Endodermal cell (in vitro differentiated cells): ENCODE data around the gene SLC26A6. TPM values are rescaled to one million over a fixed set of nuclear protein-coding genes. Genes with fewer than 3 reads are reported as not detected.

Experiments
- DNase-seq: peaks from one replicate; pipeline ENCODE4 v3.0.0-alpha.2; 2017
- H3K27ac ChIP-seq: 2 replicates; pipeline ENCODE4 v1.5.1; 2013; ENCODE audit warnings: mild to moderate bottlenecking, low read depth, low read length, moderate library complexity
- H3K27me3 ChIP-seq: 2 replicates; pipeline ENCODE4 v1.6.1; 2013; ENCODE audit warnings: mild to moderate bottlenecking, low read length, moderate library complexity; ENCODE audit not compliant: insufficient read depth, control insufficient read depth, poor library complexity, severe bottlenecking
- H3K36me3 ChIP-seq: 2 replicates; pipeline ENCODE4 v1.7.0; 2013; ENCODE audit warnings: mild to moderate bottlenecking, low read length, moderate library complexity; ENCODE audit not compliant: control insufficient read depth, insufficient read depth
- H3K4me1 ChIP-seq: one replicate; pipeline ENCODE4 v1.7.0; 2013; ENCODE audit warnings: low read length; ENCODE audit not compliant: control insufficient read depth, insufficient read depth
- H3K4me3 ChIP-seq: 2 replicates; pipeline ENCODE4 v1.5.1; 2013; ENCODE audit warnings: mild to moderate bottlenecking, low read length, moderate library complexity
- H3K9ac ChIP-seq: 2 replicates; pipeline ENCODE4 v1.6.1; 2013; ENCODE audit warnings: mild to moderate bottlenecking, low read length, moderate library complexity; ENCODE audit not compliant: poor library complexity, severe bottlenecking; ENCODE audit errors: extremely low read depth
- H3K9me3 ChIP-seq: 2 replicates; pipeline ENCODE4 v1.6.1; 2013; ENCODE audit warnings: mild to moderate bottlenecking, low read length, moderate library complexity; ENCODE audit not compliant: control insufficient read depth
- H3K27ac Mint-ChIP-seq: 2 replicates; pipeline ENCODE4 v1.8.0; 2020; ENCODE audit warnings: mixed read lengths
- H3K27me3 Mint-ChIP-seq: 2 replicates; pipeline ENCODE4 v1.8.0; 2021; ENCODE audit warnings: mild to moderate bottlenecking, mixed read lengths; ENCODE audit not compliant: insufficient read depth
- H3K36me3 Mint-ChIP-seq: 2 replicates; pipeline ENCODE4 v1.8.0; 2020; ENCODE audit warnings: low read depth, mixed read lengths
- H3K4me1 Mint-ChIP-seq: 2 replicates; pipeline ENCODE4 v1.8.0; 2020; ENCODE audit warnings: mixed read lengths
- H3K4me3 Mint-ChIP-seq: 2 replicates; pipeline ENCODE4 v1.8.0; 2020; ENCODE audit warnings: mild to moderate bottlenecking, moderate library complexity, mixed read lengths
- H3K9me3 Mint-ChIP-seq: 2 replicates; pipeline ENCODE4 v1.8.0; 2020; ENCODE audit warnings: mild to moderate bottlenecking, mixed read lengths
- WGBS, 2 experiments: methylation state at CpG; one replicate each; pipeline versions ENCODE4 v1.1.5 to v1.1.7; 2013; ENCODE audit warnings: missing lambda C conversion rate in 2 of 2, mixed read lengths in 1 of 2; ENCODE audit not compliant: insufficient coverage in 1 of 2, insufficient read length in 1 of 2; 5-methylcytosine and 5-hydroxymethylcytosine counted together
- total RNA-seq, 2 donors: library from RNA; stranded (reverse); fragmentation: NEBNext Ultra II Directional in 1 of 2; extraction: Animal tissue kit (Norgen Biotek cat#: 25700) in 1 of 2; gene quantifications; 2 replicates in 1 of 2; 3 replicates in 1 of 2; pipeline ENCODE4 v1.2.1, GENCODE V29; 2021
- TF ChIP-seq, protein P1 (sequence below): fragments of 200-600 bp; sonication (generic); conservative IDR thresholded peaks from 2 replicates; pipeline ENCODE4 v1.5.0; 2021; ENCODE audit warnings: antibody characterized with exemption, mild to moderate bottlenecking

Gene SLC26A6
- total RNA-seq, 2 donors from 2014 or later: 65.1 to 75.6 TPM

DNA sequence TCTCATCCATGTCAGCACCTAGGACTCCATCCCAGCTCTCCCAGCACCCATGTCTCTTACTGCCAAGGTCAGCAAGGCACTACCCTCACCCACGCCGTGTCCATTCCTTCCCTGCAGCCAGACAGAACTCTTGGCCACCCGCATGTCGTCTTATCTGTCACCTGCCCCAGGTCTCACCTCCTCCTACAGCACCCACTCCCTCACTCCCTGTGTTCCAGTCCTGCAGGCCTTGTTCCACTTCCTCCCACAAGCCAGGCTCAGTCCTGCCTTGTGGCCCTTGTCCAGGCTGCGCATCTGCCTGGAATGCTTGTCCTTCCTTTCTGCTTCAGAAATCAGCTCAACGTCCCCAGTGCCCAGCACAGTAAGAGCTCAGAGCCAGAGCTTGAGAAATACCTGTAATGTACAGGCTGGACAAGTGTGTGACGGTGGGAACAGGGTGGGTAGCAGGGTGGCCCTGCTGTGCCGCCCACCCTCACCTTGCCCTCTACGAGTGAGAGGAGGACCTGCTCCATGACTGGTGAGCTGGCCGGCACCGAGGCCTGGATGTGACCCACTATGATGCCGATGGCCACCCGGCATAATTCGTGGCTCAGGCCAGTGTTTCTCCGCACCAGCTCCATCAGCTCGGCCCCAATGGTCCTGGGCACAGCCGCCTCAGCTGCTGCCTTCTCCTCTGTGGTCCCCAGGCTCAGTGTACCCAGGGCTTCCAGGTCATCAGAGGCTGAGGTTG lies 45.7 kb upstream of the SLC26A6 start:
- no peak overlapping the region for H3K9ac ChIP-seq
- no peaks in the 10 kb centered on the region for H3K9me3 Mint-ChIP-seq
- WGBS, 2 experiments: 96% methylated on average over 11 to 17 of the region's 17 CpGs

DNA sequence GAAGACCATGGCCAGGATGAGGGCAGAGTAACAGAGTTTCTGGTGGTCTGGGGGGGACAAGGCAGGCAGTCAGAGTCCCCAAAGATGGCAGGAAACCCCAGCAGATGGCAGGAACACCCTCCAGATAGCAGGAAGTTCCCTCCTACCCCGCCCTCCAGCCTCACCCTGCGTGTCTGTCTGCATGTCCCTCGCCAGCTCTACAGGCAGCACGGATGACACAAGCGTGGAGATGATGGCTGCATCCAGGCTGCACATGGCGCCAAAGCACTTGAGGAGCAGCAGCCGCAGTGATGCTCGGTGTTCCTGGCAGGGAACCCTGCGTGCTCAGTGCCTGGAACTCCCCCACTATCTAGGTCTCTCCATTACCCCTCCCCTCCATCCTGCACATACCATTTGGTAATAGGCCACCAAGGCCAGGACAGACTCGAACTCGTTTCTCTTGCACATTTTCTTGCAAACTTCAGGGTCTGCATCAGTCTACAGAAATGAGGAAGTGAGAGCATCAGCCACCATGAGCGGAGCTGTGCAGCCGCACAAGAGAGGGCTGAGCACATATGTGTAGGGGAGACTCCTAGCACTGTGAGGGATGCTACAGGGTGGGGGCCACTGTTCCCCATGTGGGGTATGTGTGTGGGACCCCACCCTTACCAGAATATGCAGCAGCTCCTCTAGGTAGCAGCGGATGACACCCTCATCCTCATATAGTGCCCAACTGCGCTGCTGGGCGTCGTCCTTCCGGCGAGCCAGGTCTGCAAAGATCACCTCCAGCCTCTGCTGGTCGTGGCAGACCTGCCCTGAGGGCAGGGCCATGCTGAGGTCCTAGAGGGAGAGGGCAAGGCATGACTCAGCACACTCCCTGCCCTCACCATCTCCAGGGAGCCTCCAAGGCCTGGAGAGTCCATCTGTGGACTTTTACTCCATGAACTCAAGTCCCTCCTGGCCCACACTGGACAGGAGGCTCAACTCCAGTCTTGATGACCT lies 44.4 kb upstream of the SLC26A6 start:
- Mint-ChIP-seq H3K27ac (no peak overlapping the region), H3K4me3 (no peak overlapping the region), H3K4me1 (peaks cover 7% of the 10 kb centered on the region), H3K9me3 (no peaks in the 10 kb centered on the region), H3K36me3 (peaks cover 64% of the 10 kb centered on the region), H3K27me3 (no peaks in the 10 kb centered on the region)
- TF ChIP-seq, protein P1, sequence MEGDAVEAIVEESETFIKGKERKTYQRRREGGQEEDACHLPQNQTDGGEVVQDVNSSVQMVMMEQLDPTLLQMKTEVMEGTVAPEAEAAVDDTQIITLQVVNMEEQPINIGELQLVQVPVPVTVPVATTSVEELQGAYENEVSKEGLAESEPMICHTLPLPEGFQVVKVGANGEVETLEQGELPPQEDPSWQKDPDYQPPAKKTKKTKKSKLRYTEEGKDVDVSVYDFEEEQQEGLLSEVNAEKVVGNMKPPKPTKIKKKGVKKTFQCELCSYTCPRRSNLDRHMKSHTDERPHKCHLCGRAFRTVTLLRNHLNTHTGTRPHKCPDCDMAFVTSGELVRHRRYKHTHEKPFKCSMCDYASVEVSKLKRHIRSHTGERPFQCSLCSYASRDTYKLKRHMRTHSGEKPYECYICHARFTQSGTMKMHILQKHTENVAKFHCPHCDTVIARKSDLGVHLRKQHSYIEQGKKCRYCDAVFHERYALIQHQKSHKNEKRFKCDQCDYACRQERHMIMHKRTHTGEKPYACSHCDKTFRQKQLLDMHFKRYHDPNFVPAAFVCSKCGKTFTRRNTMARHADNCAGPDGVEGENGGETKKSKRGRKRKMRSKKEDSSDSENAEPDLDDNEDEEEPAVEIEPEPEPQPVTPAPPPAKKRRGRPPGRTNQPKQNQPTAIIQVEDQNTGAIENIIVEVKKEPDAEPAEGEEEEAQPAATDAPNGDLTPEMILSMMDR: no peak
- DNase-seq: no peak
- Histone ChIP-seq H3K4me1 (peaks cover 7% of the 10 kb centered on the region), H3K27me3 (no peaks in the 10 kb centered on the region), H3K36me3 (peaks cover 69% of the 10 kb centered on the region), H3K4me3 (no peak overlapping the region), H3K9me3 (no peaks in the 10 kb centered on the region), H3K27ac (no peak overlapping the region), H3K9ac (no peak overlapping the region)
- WGBS, 2 experiments: 95 to 97% methylated on average over 15 to 20 of the region's 20 CpGs

More for the DNA sequence above, 45.7 kb upstream of the SLC26A6 start:
- Mint-ChIP-seq H3K4me3 (no peak overlapping the region), H3K4me1 (peaks cover 9% of the 10 kb centered on the region), H3K36me3 (peaks cover 56% of the 10 kb centered on the region), H3K27ac (no peak overlapping the region), H3K27me3 (no peaks in the 10 kb centered on the region)
- H3K4me1 ChIP-seq: peaks cover 9% of the 10 kb centered on the region
- TF ChIP-seq, protein P1: no peak
- no peaks in the 10 kb centered on the region for H3K27me3 ChIP-seq
- no peak overlapping the region for H3K4me3 ChIP-seq
- H3K9me3 ChIP-seq: no peaks in the 10 kb centered on the region
- H3K27ac ChIP-seq: no peak overlapping the region
- peaks cover 60% of the 10 kb centered on the region for H3K36me3 ChIP-seq
- DNase-seq: no peak

DNA sequence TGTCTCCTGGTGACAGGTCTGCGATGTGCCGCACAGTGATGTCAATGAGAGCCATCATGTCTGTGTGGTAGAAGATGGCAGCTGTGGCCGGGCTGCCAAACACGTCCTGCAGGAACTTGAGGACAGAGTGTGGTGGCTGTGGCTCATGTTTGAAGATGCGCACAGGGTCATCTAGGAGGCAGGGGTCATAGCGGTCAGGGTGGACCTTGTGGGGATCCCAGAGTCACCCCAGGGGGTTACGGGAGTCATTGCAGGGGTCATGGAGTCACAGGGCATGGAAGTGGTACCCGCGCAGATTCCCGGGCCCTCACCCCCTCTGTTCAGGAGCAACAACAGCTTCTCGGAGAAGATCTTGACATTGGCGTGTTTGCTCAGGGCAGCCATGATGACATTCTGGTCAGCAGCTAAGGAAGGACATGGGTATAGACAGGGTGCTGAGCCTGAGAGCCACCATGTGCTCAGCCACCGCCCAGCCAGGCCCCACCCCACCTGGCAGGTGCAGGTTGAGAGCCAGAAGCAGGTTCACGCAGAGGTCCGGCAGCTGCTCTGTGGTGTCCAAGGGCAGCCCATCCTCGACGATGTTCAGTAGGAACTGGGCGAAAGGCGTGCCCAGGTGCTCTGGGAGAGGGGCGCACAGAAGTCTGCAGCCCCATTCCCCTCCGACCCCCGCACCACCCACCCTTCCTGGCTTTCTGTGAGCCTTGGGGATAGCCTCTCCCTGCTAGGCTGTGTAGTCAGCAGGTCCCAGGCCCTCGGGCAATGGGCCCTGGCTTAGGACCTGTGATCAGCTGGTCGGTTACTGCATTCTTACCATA lies 43.5 kb upstream of the SLC26A6 start:
- Mint-ChIP-seq H3K27me3 (no peaks in the 10 kb centered on the region), H3K36me3 (peaks cover 64% of the 10 kb centered on the region), H3K9me3 (no peaks in the 10 kb centered on the region), H3K4me3 (no peak overlapping the region), H3K4me1 (no peaks in the 10 kb centered on the region), H3K27ac (no peak overlapping the region)
- no peak for DNase-seq
- TF ChIP-seq, protein P1: no peak
- Histone ChIP-seq H3K4me3 (no peak overlapping the region), H3K36me3 (peaks cover 69% of the 10 kb centered on the region), H3K27me3 (no peaks in the 10 kb centered on the region), H3K27ac (no peak overlapping the region), H3K4me1 (no peaks in the 10 kb centered on the region), H3K9me3 (no peaks in the 10 kb centered on the region), H3K9ac (no peak overlapping the region)
- 96 to 98% methylated on average over 17 to 24 of the region's 24 CpGs for WGBS, 2 experiments
